ENCODE data around the gene ZNF605. TPM values are rescaled to one million over a fixed set of nuclear protein-coding genes. Genes with fewer than 3 reads are reported as not detected.
A peak's percentile ranks its signal among the peaks of the same experiment; 100 is the strongest.
"Not testable (repeated sequence)": the region's sequence is repeated elsewhere in the genome, so short reads cannot be mapped to it uniquely, and the experiment has no call there.

Gene ZNF605
- total RNA-seq: 12.2 and 15.4 TPM in 2 replicates

DNA sequence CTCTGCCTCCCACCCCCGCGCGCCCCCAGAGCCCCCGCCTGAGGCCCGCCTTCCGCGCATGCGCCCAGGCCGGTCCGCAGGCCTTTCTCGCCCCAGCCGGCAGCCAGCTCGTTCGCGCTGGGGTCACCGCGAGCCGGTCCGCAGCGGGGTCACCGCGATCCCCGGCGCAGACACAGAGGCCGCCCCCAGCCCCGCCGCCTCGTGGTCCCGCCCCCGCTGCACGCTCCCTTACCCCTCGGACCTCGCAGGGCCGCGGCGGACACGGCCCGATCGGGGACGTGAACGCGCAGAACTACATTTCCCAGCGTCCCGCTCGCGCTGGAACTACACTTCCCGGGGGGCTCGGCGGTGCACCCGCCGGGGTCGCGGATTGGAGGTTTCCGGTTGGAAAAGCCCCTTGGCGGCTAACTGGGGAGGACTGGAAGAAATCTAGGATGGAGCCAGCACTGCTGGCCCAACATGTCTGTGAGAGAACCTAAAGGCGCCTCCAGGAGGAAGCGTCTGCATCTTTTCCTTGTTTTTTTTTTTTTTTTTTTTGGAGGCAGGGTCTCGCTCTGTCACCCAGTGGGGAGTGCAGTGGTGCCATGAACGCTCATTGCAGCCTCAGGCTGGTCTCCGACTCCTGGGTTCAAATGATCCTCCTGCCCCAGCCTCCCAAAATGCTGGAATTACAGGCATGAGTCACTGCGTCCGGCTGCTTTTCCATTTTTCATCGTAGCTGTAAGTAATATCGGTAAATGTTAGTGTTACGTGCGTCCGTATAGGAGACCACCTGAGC, at the start of gene ZNF605:
ZNF605 (minus strand) TSS at position 296 of the 778 bp plus-strand sequence. CDS start 10,671 bp downstream, outside the sequence.
- H3K4me1 Mint-ChIP-seq: peaks cover 33% of the 10 kb centered on the region
- H3K27ac Mint-ChIP-seq: peak within 1 kb of the TSS; percentile 93
- TF ChIP-seq, protein P1, sequence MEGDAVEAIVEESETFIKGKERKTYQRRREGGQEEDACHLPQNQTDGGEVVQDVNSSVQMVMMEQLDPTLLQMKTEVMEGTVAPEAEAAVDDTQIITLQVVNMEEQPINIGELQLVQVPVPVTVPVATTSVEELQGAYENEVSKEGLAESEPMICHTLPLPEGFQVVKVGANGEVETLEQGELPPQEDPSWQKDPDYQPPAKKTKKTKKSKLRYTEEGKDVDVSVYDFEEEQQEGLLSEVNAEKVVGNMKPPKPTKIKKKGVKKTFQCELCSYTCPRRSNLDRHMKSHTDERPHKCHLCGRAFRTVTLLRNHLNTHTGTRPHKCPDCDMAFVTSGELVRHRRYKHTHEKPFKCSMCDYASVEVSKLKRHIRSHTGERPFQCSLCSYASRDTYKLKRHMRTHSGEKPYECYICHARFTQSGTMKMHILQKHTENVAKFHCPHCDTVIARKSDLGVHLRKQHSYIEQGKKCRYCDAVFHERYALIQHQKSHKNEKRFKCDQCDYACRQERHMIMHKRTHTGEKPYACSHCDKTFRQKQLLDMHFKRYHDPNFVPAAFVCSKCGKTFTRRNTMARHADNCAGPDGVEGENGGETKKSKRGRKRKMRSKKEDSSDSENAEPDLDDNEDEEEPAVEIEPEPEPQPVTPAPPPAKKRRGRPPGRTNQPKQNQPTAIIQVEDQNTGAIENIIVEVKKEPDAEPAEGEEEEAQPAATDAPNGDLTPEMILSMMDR (IDR thresholded peaks at IDR 0.05): no peak
- peaks cover 14% of the 10 kb centered on the region for H3K36me3 Mint-ChIP-seq (ENCODE audit: low read depth)
- POLR2A ChIA-PET: interaction anchor here (0.6 to 2.9 kb wide), 8 partner anchors 30 to 507 kb away, joined by 3 to 20 read pairs (median 6); partner anchors contain the start of genes CHFR and ZNF26
- intact Hi-C loops (cut with micrococcal nuclease): loop anchor here (1.0 to 2.0 kb wide), 9 partner anchors 30 to 225 kb away; partner anchors contain the start of genes CHFR, GOLGA3, ZNF10 and ZNF140
- CTCF ChIA-PET: interaction anchor here (1.3 kb wide), 1 partner anchor 226 kb away, joined by 3 read pairs; the partner anchor contains the start of gene ZNF268
- H3K4me3 Mint-ChIP-seq: peak within 1 kb of the TSS; percentile 96
- DNase-seq (peak; percentile 87), ATAC-seq (ENCODE audit: low read depth) (peak; percentile 89)
- H3K9me3 Mint-ChIP-seq: no peaks in the 10 kb centered on the region
- H3K27me3 Mint-ChIP-seq: no peaks in the 10 kb centered on the region

DNA sequence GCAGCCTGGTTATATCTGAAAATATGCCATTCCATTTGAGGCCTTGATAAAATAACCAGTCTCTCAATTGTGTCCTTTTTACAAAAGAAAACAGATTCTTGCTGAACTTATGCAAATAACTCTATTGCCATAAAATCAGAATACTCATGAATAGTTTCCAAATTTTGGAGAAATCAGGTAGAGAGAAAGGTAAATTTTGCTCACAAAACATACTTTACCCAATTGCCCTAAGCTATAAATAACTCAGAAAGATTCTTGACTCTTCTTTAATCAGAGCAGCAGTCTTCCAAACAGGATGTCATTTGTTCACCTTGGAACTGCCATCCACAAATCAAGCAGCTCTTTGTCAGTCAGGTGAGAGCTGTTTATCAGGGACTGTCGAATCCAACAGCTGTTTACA, 42.6 kb upstream of the ZNF605 start:
- ATAC-seq (ENCODE audit: low read depth) (no peak), DNase-seq (no peak)
- CTCF ChIA-PET: no interaction called here
- Mint-ChIP-seq H3K27me3 (no peaks in the 10 kb centered on the region), H3K27ac (no peak overlapping the region), H3K36me3 (ENCODE audit: low read depth) (peaks cover 75% of the 10 kb centered on the region), H3K9me3 (peaks cover 39% of the 10 kb centered on the region), H3K4me1 (no peaks in the 10 kb centered on the region), H3K4me3 (no peak overlapping the region)
- TF ChIP-seq, protein P1 (IDR thresholded peaks at IDR 0.05): no peak
- intact Hi-C loops (cut with micrococcal nuclease): no loop called here
- POLR2A ChIA-PET: interaction anchor here (0.6 kb wide), 1 partner anchor 186 kb away, joined by 5 read pairs; no protein-coding TSS in a partner anchor

DNA sequence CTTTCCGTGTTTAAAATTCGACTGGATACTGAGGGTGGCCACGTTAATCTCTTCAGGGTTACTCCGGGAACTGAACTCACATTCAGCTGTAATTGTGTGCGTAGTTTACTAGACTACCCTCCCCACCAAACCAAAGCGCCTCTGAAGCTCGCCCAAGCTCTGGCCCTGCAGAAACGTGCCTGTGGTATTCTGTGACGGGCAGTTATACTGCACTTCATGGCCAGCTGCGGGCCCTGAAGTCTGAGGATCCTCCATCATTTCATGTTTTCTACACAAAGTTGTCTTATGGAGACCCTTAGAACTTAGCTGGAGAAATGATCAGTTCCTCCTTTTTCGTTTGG, 30.7 kb upstream of the ZNF605 start:
- Mint-ChIP-seq H3K36me3 (ENCODE audit: low read depth) (peaks cover 42% of the 10 kb centered on the region), H3K4me3 (peak overlapping the region; percentile 95), H3K27me3 (no peaks in the 10 kb centered on the region), H3K27ac (peak overlapping the region; percentile 94), H3K4me1 (peaks cover 23% of the 10 kb centered on the region), H3K9me3 (peaks cover 16% of the 10 kb centered on the region)
- intact Hi-C loops (cut with micrococcal nuclease): loop anchor here (1.0 to 2.0 kb wide), 10 partner anchors 31 to 277 kb away; partner anchors contain the start of genes CHFR, PGAM5, ZNF10 and ZNF140
- TF ChIP-seq, protein P1 (IDR thresholded peaks at IDR 0.05): no peak
- DNase-seq (no peak), ATAC-seq (ENCODE audit: low read depth) (no peak)
- CTCF ChIA-PET: interaction anchor here (2.2 kb wide), 1 partner anchor 194 kb away, joined by 10 read pairs; the partner anchor contains the start of gene ZNF268
- POLR2A ChIA-PET: interaction anchor here (0.6 to 2.6 kb wide), 12 partner anchors 31 to 194 kb away, joined by 3 to 27 read pairs (median 5); partner anchors contain the start of genes CHFR, ZNF10, ZNF268 and ZNF605

DNA sequence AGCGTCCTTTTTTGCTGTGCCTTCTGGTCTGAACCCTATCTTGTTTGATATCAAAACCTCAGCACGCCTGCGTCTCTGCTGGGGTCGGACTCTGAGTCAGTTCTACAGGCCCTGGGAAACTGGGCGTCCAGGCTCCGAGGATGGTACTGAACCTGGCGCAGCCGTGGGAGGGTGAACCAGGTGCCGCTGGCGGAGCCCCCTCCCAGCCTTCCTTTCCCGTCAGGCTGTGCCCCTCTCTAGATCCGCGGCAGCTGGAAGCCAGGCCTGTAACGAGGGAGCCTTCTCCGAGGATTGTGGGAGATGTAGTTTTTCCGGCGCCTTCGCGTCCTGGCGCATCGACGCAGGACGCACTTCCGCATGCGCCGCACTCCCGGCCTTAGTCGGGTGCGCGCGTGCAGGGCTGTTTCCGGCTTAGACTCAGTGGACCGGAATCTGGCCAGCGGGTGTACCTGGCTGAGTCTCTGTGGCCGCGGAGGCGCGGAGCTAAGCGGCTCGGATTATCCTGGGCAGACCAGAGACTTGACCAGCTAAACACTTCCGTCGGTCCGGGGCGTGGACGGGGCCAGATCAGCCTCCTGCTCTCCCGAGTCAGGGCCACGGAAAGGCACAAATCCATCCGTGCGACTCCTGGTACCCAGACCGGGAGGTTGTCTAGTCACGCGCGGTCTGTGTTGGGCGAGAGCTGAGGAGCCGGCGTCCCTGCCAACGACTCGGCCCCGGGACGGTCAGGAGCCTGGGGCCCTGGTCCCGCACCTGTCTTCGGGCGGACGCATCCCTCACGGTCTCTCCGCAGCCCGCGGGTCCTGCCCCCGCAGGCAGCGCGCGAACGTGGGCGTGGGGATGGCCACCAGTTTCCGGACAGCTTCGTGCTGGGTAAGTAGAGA, 30.1 kb upstream of the ZNF605 start, which contains the start of gene ZNF26:
ZNF26 (plus strand) TSS at position 367 of the 884 bp plus-strand sequence; CDS start at position 841, 474 bp downstream.
- H3K4me1 Mint-ChIP-seq: peaks cover 23% of the 10 kb centered on the region
- H3K4me3 Mint-ChIP-seq: peak within 1 kb of the TSS; percentile 95
- H3K36me3 Mint-ChIP-seq (ENCODE audit: low read depth): peaks cover 38% of the 10 kb centered on the region

DNA sequence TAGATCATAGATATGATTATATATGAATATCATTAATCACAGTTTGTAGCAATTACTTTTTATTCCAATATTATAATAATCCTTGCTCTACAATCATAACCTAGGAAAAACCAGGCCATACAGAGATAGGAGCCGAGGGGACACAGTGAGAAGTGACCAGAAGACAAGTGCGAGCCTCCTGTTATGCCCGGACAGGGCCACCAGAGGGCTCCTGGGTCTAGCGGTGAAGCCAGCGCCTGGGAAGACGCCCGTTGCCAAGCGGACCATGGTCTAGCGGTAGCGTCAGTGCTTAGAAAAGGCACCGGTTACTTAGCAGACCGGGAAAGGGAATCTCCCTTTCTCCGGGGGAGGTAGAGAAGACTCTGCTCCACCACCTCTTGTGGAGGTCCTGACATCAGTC, 20.8 kb upstream of the ZNF605 start:
- H3K36me3 Mint-ChIP-seq (ENCODE audit: low read depth); intact Hi-C loops (cut with micrococcal nuclease); H3K27ac Mint-ChIP-seq; ATAC-seq (ENCODE audit: low read depth); DNase-seq; H3K27me3 Mint-ChIP-seq; CTCF ChIA-PET; POLR2A ChIA-PET; H3K4me3 Mint-ChIP-seq; H3K4me1 Mint-ChIP-seq: not testable (repeated sequence)
- peaks cover 28% of the 10 kb centered on the region for H3K9me3 Mint-ChIP-seq

More for the DNA sequence above, 30.1 kb upstream of the ZNF605 start, which contains the start of gene ZNF26:
- TF ChIP-seq, protein P1 (IDR thresholded peaks at IDR 0.05): no peak
- POLR2A ChIA-PET: interaction anchor here (0.6 to 2.6 kb wide), 14 partner anchors 30 to 195 kb away, joined by 3 to 27 read pairs (median 5); partner anchors contain the start of genes CHFR, ZNF10, ZNF268 and ZNF605
- CTCF ChIA-PET: interaction anchor here (0.9 to 2.2 kb wide), 2 partner anchors 194 to 196 kb away, joined by 3 to 10 read pairs; partner anchors contain the start of gene ZNF268
- peak; percentile 93 for ATAC-seq (ENCODE audit: low read depth)
- Mint-ChIP-seq H3K27ac (peak within 1 kb of the TSS; percentile 94), H3K27me3 (no peaks in the 10 kb centered on the region), H3K9me3 (peaks cover 16% of the 10 kb centered on the region)
- DNase-seq: peak; percentile 80
- intact Hi-C loops (cut with micrococcal nuclease): loop anchor here (1.0 to 2.0 kb wide), 10 partner anchors 30 to 276 kb away; partner anchors contain the start of genes CHFR, PGAM5, ZNF10 and ZNF140
